ENCODE measurements around the gene NFATC4. TPM values are rescaled to one million over a fixed set of nuclear protein-coding genes. Genes with fewer than 3 reads are reported as not detected.

Gene NFATC4
- total and polyA plus RNA-seq, 9 donors = 25.9 to 288 (median 157) TPM

GRCh38 chr14:24406416-24406815, 38.4 kb downstream of the NFATC4 start:
- intact Hi-C loops (cut with DNase I) = no loop called here
- whole genome bisulfite sequencing, 3 donors = 89 to 94% (median 91%) methylated on average over 6 of the region's 6 CpGs

GRCh38 chr14:24407608-24408325, 39.8 kb downstream of the NFATC4 start:
- Histone ChIP-seq H3K9me3 (no peaks in the 10 kb centered on the region), H3K27me3 (no peaks in the 10 kb centered on the region), H3K27ac (no peak overlapping the region), H3K4me1 (ENCODE audit: insufficient read depth) (peaks cover 17% of the 10 kb centered on the region), H3K36me3 (no peaks in the 10 kb centered on the region), H3K4me3 (no peak overlapping the region)
- WGBS, 3 donors = 82 to 89% (median 87%) methylated on average over 17 to 18 of the region's 18 CpGs
- TF ChIP-seq CTCF (IDR thresholded peaks at IDR 0.05) = no peak
- TF ChIP-seq POLR2A (IDR thresholded peaks at IDR 0.05) = no peak
- DNase-seq = peak in 2 of 5 donors; percentile 19 to 29
- intact Hi-C loops (cut with DNase I) = no loop called here

More at GRCh38 chr14:24406416-24406815, 38.4 kb downstream of the NFATC4 start:
- peaks cover 21% of the 10 kb centered on the region for H3K4me1 ChIP-seq (ENCODE audit: insufficient read depth)
- peak overlapping the region in 1 of 2 donors; percentile 7 for H3K27ac ChIP-seq
- no peaks in the 10 kb centered on the region for H3K36me3 ChIP-seq
- H3K9me3 ChIP-seq = no peaks in the 10 kb centered on the region
- H3K4me3 ChIP-seq = no peak overlapping the region
- DNase-seq = no peak
- H3K27me3 ChIP-seq = no peaks in the 10 kb centered on the region
- no peak for TF ChIP-seq POLR2A (IDR thresholded peaks at IDR 0.05)
- TF ChIP-seq CTCF (IDR thresholded peaks at IDR 0.05) = no peak
- TF ChIP-seq EP300 (IDR thresholded peaks at IDR 0.05) = no peak

GRCh38 chr14:24408764-24409163, 40.8 kb downstream of the NFATC4 start:
- Histone ChIP-seq H3K4me3 (no peak overlapping the region), H3K36me3 (no peaks in the 10 kb centered on the region), H3K9me3 (no peaks in the 10 kb centered on the region), H3K27ac (no peak overlapping the region), H3K27me3 (no peaks in the 10 kb centered on the region), H3K4me1 (ENCODE audit: insufficient read depth) (peaks cover 14% of the 10 kb centered on the region)
- intact Hi-C loops (cut with DNase I) = no loop called here
- peak in 2 of 5 donors; percentile 19 to 47 for DNase-seq
- TF ChIP-seq EP300 (IDR thresholded peaks at IDR 0.05) (no peak), CTCF (IDR thresholded peaks at IDR 0.05) (no peak), POLR2A (IDR thresholded peaks at IDR 0.05) (no peak)
- WGBS, 3 donors = 23 to 67% (median 25%) methylated on average over 3 of the region's 3 CpGs

GRCh38 chr14:24409192-24409591, 41.2 kb downstream of the NFATC4 start:
- 69 to 83% (median 77%) methylated on average over 6 of the region's 6 CpGs for WGBS, 3 donors
- no peak overlapping the region for H3K27ac ChIP-seq
- TF ChIP-seq POLR2A (IDR thresholded peaks at IDR 0.05) (no peak), CTCF (IDR thresholded peaks at IDR 0.05) (no peak), EP300 (IDR thresholded peaks at IDR 0.05) (no peak)
- H3K36me3 ChIP-seq = no peaks in the 10 kb centered on the region
- intact Hi-C loops (cut with DNase I) = no loop called here
- no peaks in the 10 kb centered on the region for H3K9me3 ChIP-seq
- peaks cover 12% of the 10 kb centered on the region for H3K4me1 ChIP-seq (ENCODE audit: insufficient read depth)
- H3K4me3 ChIP-seq = no peak overlapping the region
- no peaks in the 10 kb centered on the region for H3K27me3 ChIP-seq
- peak in 1 of 5 donors; percentile 29 for DNase-seq
